ENCODE results near the gene KNSTRN. TPM values are rescaled to one million over a fixed set of nuclear protein-coding genes. Genes with fewer than 3 reads are reported as not detected.

Gene KNSTRN
- total and polyA plus RNA-seq, 10 donors = 6.0 to 16.8 (median 10.2) TPM

GRCh38 chr15:40358471-40359353 lies 23.8 kb upstream of the KNSTRN start:
- Histone ChIP-seq H3K36me3 (peaks cover 0 to 5% (median 0%) of the 10 kb centered on the region in 6 donors), H3K4me3 (peak overlapping the region; percentile 43 to 78 (median 66)), H3K9me3 (no peaks in the 10 kb centered on the region), H3K27ac (peak overlapping the region in 1 of 8 donors; percentile 14), H3K27me3 (replicated peaks in 1 of 7) (peaks cover 0 to 9% (median 0%) of the 10 kb centered on the region in 7 donors), H3K4me1 (peaks cover 3 to 27% (median 16%) of the 10 kb centered on the region in 6 donors)
- intact Hi-C loops (cut with DNase I; ENCODE audit: low total_unique reads) = no loop called here
- DNase-seq = peak; percentile 89
- TF ChIP-seq CTCF (IDR thresholded peaks at IDR 0.05 in 8 of 11, conservative IDR thresholded peaks at IDR 0.05 in 3 of 11) (peak in 1 of 11 experiments; percentile 12), POLR2A (IDR thresholded peaks at IDR 0.05) (no peak), POLR2AphosphoS5 (IDR thresholded peaks at IDR 0.05) (no peak)
- WGBS, 5 donors = 10 to 12% (median 11%) methylated on average over 24 to 31 of the region's 31 CpGs

DNA sequence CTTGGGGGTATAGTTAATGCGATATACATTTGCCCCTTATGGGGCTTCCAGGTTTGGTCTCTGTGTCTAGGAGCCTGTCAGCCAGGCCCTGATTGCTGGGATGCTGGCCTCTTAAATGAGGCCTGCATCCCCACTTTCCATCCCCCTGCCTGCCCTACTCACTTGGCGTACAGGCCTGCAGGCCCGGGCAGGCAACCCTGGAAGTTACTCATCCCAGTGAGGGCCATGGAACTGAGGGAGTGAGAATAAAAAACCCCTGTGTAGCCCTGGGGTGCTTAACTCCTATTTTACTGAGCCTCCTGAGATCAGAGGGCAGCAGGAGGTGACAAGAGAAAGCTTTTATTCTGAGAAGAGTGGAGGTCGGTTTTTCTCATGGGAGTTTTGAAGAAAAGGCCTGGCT lies 22.5 kb upstream of the KNSTRN start:
- intact Hi-C loops (cut with DNase I; ENCODE audit: low total_unique reads) = loop anchor here (10.0 kb wide), 1 partner anchor 55 kb away; no protein-coding TSS in a partner anchor

DNA sequence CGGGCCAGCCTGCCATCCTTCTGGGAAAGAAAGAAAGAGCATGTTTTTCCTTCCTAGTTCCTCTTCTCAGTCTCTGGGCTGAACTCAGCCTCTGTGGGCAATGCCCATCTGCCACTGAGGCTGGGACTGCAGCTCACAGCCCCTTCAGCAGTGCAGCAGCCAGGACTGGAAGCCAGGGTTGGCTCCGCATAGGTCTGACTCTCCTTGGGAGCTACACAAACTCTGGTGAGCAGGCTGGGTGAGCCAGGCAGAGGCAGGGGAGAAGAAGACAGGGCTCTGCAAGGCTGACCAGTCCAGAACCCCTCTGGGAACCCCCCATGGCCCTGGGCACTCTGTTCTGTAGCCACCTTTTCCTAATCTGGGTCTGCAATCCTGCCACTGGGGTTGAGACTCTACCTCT lies 20.9 kb upstream of the KNSTRN start:
- no peak overlapping the region for H3K4me3 ChIP-seq
- no peak overlapping the region for H3K27ac ChIP-seq
- TF ChIP-seq CTCF (IDR thresholded peaks at IDR 0.05 in 8 of 11, conservative IDR thresholded peaks at IDR 0.05 in 3 of 11) (no peak), POLR2AphosphoS5 (IDR thresholded peaks at IDR 0.05) (no peak), POLR2A (IDR thresholded peaks at IDR 0.05) (no peak)
- peaks cover 0 to 9% (median 0%) of the 10 kb centered on the region in 7 donors for H3K27me3 ChIP-seq (replicated peaks in 1 of 7)
- intact Hi-C loops (cut with DNase I; ENCODE audit: low total_unique reads) = loop anchor here (10.0 kb wide), 1 partner anchor 53 kb away; no protein-coding TSS in a partner anchor
- H3K36me3 ChIP-seq = peaks cover 0 to 5% (median 0%) of the 10 kb centered on the region in 6 donors
- no peaks in the 10 kb centered on the region for H3K9me3 ChIP-seq
- 77 to 93% (median 87%) methylated on average over 2 of the region's 2 CpGs for WGBS, 5 donors
- H3K4me1 ChIP-seq = peaks cover 3 to 29% (median 18%) of the 10 kb centered on the region in 6 donors
- peak; percentile 56 for DNase-seq

More for the DNA sequence above, 22.5 kb upstream of the KNSTRN start:
- WGBS, 5 donors = 89 to 95% (median 94%) methylated on average over 4 of the region's 4 CpGs
- Histone ChIP-seq H3K36me3 (peaks cover 0 to 5% (median 0%) of the 10 kb centered on the region in 6 donors), H3K4me3 (no peak overlapping the region), H3K27ac (no peak overlapping the region), H3K27me3 (replicated peaks in 1 of 7) (peaks cover 0 to 9% (median 0%) of the 10 kb centered on the region in 7 donors), H3K4me1 (peaks cover 3 to 20% (median 16%) of the 10 kb centered on the region in 6 donors), H3K9me3 (no peaks in the 10 kb centered on the region)
- peak; percentile 4 for DNase-seq
- TF ChIP-seq CTCF (IDR thresholded peaks at IDR 0.05 in 8 of 11, conservative IDR thresholded peaks at IDR 0.05 in 3 of 11) (no peak), POLR2AphosphoS5 (IDR thresholded peaks at IDR 0.05) (no peak), POLR2A (IDR thresholded peaks at IDR 0.05) (no peak)

- Histone ChIP-seq H3K27ac (no peak overlapping the region), H3K27me3 (replicated peaks in 1 of 7) (peaks cover 0 to 6% (median 0%) of the 10 kb centered on the region in 7 donors), H3K36me3 (peaks cover 0 to 5% (median 0%) of the 10 kb centered on the region in 6 donors), H3K4me3 (no peak overlapping the region), H3K9me3 (no peaks in the 10 kb centered on the region), H3K4me1 (peaks cover 12 to 33% (median 22%) of the 10 kb centered on the region in 6 donors)
- intact Hi-C loops (cut with DNase I; ENCODE audit: low total_unique reads) = loop anchor here (10.0 kb wide), 1 partner anchor 51 kb away; no protein-coding TSS in a partner anchor
- 88 to 97% (median 91%) methylated on average over 4 to 8 of the region's 8 CpGs for WGBS, 5 donors
- DNase-seq = peak; percentile 67
- no peak for TF ChIP-seq POLR2A (IDR thresholded peaks at IDR 0.05)
- no peak for TF ChIP-seq POLR2AphosphoS5 (IDR thresholded peaks at IDR 0.05)
Measured at GRCh38 chr15:40363611-40364010, 18.9 kb upstream of the KNSTRN start.

All from spleen (tissue), 11 donors.